Colonic mucosa (tissue), 4 donors: Measurements from ENCODE around the gene MTMR12. TPM values are rescaled to one million over a fixed set of nuclear protein-coding genes. Genes with fewer than 3 reads are reported as not detected.
"Not testable (repeated sequence)": the region's sequence is repeated elsewhere in the genome, so short reads cannot be mapped to it uniquely, and the experiment has no call there.

Source experiments
- DNase-seq: peaks from one replicate; pipeline ENCODE4 v3.0.0-alpha.2; 2020
- H3K27ac ChIP-seq: fragments of 200-600 bp; one replicate; pipeline ENCODE4 v1.8.0; 2021
- H3K27me3 ChIP-seq: fragments of 200-600 bp; one replicate; pipeline ENCODE4 v1.8.0; 2021
- H3K36me3 ChIP-seq: fragments of 200-600 bp; one replicate; pipeline ENCODE4 v1.8.0; 2021
- H3K4me1 ChIP-seq: fragments of 200-600 bp; one replicate; pipeline ENCODE4 v1.8.0; 2021; ENCODE audit warnings: mild to moderate bottlenecking
- H3K4me3 ChIP-seq: fragments of 200-600 bp; one replicate; pipeline ENCODE4 v1.8.0; 2021
- H3K9ac ChIP-seq, 2 donors: one replicate each; pipeline ENCODE4 v1.7.0; 2013; ENCODE audit warnings: control low read depth in 2 of 2, low read depth in 2 of 2, low read length in 2 of 2
- H3K9me3 ChIP-seq: fragments of 200-600 bp; one replicate; pipeline ENCODE4 v1.8.0; 2021
- CTCF ChIP-seq: fragments of 200-600 bp; IDR thresholded peaks from one replicate; pipeline ENCODE4 v1.8.0; 2022; ENCODE audit warnings: antibody characterized with exemption, mild to moderate bottlenecking
- intact Hi-C: fragments of 100-400 bp; cut with DNase I; formaldehyde crosslinking; loops from one replicate; pipeline ENCODE4 v1.14.1; 2022
- total RNA-seq, 2 donors: library from RNA; stranded (reverse); fragmentation: NEBNext Ultra II Directional in 1 of 2; extraction: Animal tissue kit (Norgen Biotek cat#: 25700) in 1 of 2; gene quantifications; one replicate each; pipeline ENCODE4 v1.2.1, GENCODE V29; 2021
- donor health status: healthy.
- donor health status: DM: no; HTN: no; CAD: no.
- donor health status: DM: no; HTN: no; CAD: no.

The MTMR12 gene
- total RNA-seq, 2 donors from 2014 or later, result 23.2 to 23.8 TPM

- Histone ChIP-seq H3K9ac (no peak overlapping the region), H3K27me3 (no peaks in the 10 kb centered on the region), H3K4me1 (no peaks in the 10 kb centered on the region), H3K4me3 (no peak overlapping the region), H3K36me3 (no peaks in the 10 kb centered on the region), H3K9me3 (no peaks in the 10 kb centered on the region), H3K27ac (no peak overlapping the region)
- intact Hi-C loops, result no loop called here
- no peak for DNase-seq
- TF ChIP-seq CTCF, result no peak
Measured at GRCh38 chr5:32223972-32224609, 88.6 kb downstream of the MTMR12 start.

GRCh38 chr5:32222723-32223470 is 89.8 kb downstream of the MTMR12 start:
- no peak for DNase-seq
- H3K27me3 ChIP-seq, result no peaks in the 10 kb centered on the region
- no peak overlapping the region for H3K27ac ChIP-seq
- intact Hi-C loops, result no loop called here
- no peaks in the 10 kb centered on the region for H3K36me3 ChIP-seq
- no peaks in the 10 kb centered on the region for H3K4me1 ChIP-seq
- no peak overlapping the region for H3K9ac ChIP-seq
- no peak for TF ChIP-seq CTCF
- H3K4me3 ChIP-seq, result no peak overlapping the region
- no peaks in the 10 kb centered on the region for H3K9me3 ChIP-seq

- DNase-seq, result peak; percentile 30
- H3K4me1 ChIP-seq, result no peaks in the 10 kb centered on the region
- H3K4me3 ChIP-seq, result no peak overlapping the region
- no peak overlapping the region for H3K9ac ChIP-seq
- intact Hi-C loops, result no loop called here
- H3K9me3 ChIP-seq, result no peaks in the 10 kb centered on the region
- no peak overlapping the region for H3K27ac ChIP-seq
- no peak for TF ChIP-seq CTCF
- H3K27me3 ChIP-seq, result no peaks in the 10 kb centered on the region
- H3K36me3 ChIP-seq, result no peaks in the 10 kb centered on the region
Measured at GRCh38 chr5:32217886-32218396, 94.8 kb downstream of the MTMR12 start.

- intact Hi-C loops, H3K27me3 ChIP-seq, H3K36me3 ChIP-seq, H3K9ac ChIP-seq, H3K4me3 ChIP-seq, DNase-seq, H3K4me1 ChIP-seq, H3K9me3 ChIP-seq, H3K27ac ChIP-seq: not testable (repeated sequence)
Measured at GRCh38 chr5:32214344-32214743, 98.4 kb downstream of the MTMR12 start.

GRCh38 chr5:32210151-32210550 is 102.6 kb downstream of the MTMR12 start:
- TF ChIP-seq CTCF, result no peak
- intact Hi-C loops, result no loop called here
- Histone ChIP-seq H3K36me3 (no peaks in the 10 kb centered on the region), H3K4me1 (no peaks in the 10 kb centered on the region), H3K9me3 (no peaks in the 10 kb centered on the region), H3K9ac (no peak overlapping the region), H3K4me3 (no peak overlapping the region), H3K27me3 (no peaks in the 10 kb centered on the region), H3K27ac (no peak overlapping the region)
- DNase-seq, result no peak

GRCh38 chr5:32208837-32209236 is 103.9 kb downstream of the MTMR12 start:
- H3K27ac ChIP-seq, H3K9me3 ChIP-seq, H3K4me3 ChIP-seq, DNase-seq, H3K9ac ChIP-seq, H3K36me3 ChIP-seq, intact Hi-C loops, H3K27me3 ChIP-seq, H3K4me1 ChIP-seq: not testable (repeated sequence)
